NT2/D1 (cell line): ENCODE measurements around the gene IKBIP.

ENCODE experiments used
- DNase-seq: peaks from one replicate; pipeline ENCODE4 v3.0.0-alpha.2; 2011; ENCODE audit warnings: low read depth, low spot score
- H3K27me3 ChIP-seq: 2 replicates; pipeline ENCODE4 v1.6.0; 2011; ENCODE audit warnings: mild to moderate bottlenecking; ENCODE audit not compliant: insufficient read length, insufficient read depth
- H3K36me3 ChIP-seq: 2 replicates; pipeline ENCODE4 v1.6.1; 2011; ENCODE audit warnings: mild to moderate bottlenecking, low read length, mixed read lengths; ENCODE audit not compliant: insufficient read depth, insufficient read length
- H3K4me1 ChIP-seq: 2 replicates; pipeline ENCODE4 v1.5.1; 2011; ENCODE audit not compliant: insufficient read depth, insufficient read length
- H3K4me3 ChIP-seq: 2 replicates; pipeline ENCODE4 v1.5.1; 2011; ENCODE audit warnings: low read depth; ENCODE audit not compliant: insufficient read length
- H3K9ac ChIP-seq: 2 replicates; pipeline ENCODE4 v1.6.0; 2011; ENCODE audit warnings: low read depth; ENCODE audit not compliant: insufficient read length
- H3K9me3 ChIP-seq: 2 replicates; pipeline ENCODE4 v1.5.1; 2011; ENCODE audit warnings: mild to moderate bottlenecking, low read length; ENCODE audit not compliant: insufficient read depth
- SUZ12 ChIP-seq: IDR thresholded peaks from 2 replicates; pipeline ENCODE4 v1.6.1; 2011; ENCODE audit not compliant: insufficient read length, insufficient read depth; ENCODE audit errors: extremely low read depth
- YY1 ChIP-seq: IDR thresholded peaks from 2 replicates; pipeline ENCODE4 v1.6.1; 2011; ENCODE audit not compliant: insufficient read length, insufficient read depth
- ZNF274 ChIP-seq: IDR thresholded peaks from 2 replicates; pipeline ENCODE4 v1.6.1; 2011; ENCODE audit warnings: mild to moderate bottlenecking, low read depth, low read length

The IKBIP gene

GRCh38 chr12:98674841-98675240, 30.3 kb upstream of the IKBIP start:
- DNase-seq, result no peak
- H3K9me3 ChIP-seq, result no peaks in the 10 kb centered on the region
- no peak overlapping the region for H3K9ac ChIP-seq
- H3K4me3 ChIP-seq, result no peak overlapping the region
- H3K36me3 ChIP-seq, result peaks cover 69% of the 10 kb centered on the region
- no peak for TF ChIP-seq YY1
- no peak for TF ChIP-seq ZNF274
- TF ChIP-seq SUZ12, result no peak
- H3K27me3 ChIP-seq, result no peaks in the 10 kb centered on the region
- H3K4me1 ChIP-seq, result no peaks in the 10 kb centered on the region

DNA sequence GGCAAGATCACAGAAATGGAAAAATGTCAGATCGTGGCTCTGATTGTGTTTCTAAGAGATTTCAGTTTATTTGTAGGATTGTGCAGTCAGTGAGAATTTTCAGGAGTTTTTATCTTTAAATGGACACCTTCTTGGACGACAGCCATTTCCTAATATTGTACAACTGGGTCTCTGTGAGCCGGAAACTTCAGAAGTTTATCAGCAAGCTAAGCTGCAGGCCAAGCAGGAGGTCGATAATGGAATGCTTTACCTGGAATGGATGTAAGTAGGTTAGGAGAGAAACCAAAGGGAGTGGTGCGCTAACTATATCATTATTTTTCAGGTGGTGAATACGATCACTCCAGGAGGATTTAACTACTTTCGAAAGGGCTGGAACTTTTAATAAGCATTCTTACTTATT, 26.9 kb upstream of the IKBIP start:
- no peak for DNase-seq
- H3K4me3 ChIP-seq, result no peak overlapping the region
- no peaks in the 10 kb centered on the region for H3K27me3 ChIP-seq
- TF ChIP-seq ZNF274, result no peak
- no peak for TF ChIP-seq SUZ12
- no peak for TF ChIP-seq YY1
- H3K9ac ChIP-seq, result no peak overlapping the region
- H3K36me3 ChIP-seq, result peaks cover 60% of the 10 kb centered on the region
- H3K9me3 ChIP-seq, result no peaks in the 10 kb centered on the region
- H3K4me1 ChIP-seq, result no peaks in the 10 kb centered on the region

DNA sequence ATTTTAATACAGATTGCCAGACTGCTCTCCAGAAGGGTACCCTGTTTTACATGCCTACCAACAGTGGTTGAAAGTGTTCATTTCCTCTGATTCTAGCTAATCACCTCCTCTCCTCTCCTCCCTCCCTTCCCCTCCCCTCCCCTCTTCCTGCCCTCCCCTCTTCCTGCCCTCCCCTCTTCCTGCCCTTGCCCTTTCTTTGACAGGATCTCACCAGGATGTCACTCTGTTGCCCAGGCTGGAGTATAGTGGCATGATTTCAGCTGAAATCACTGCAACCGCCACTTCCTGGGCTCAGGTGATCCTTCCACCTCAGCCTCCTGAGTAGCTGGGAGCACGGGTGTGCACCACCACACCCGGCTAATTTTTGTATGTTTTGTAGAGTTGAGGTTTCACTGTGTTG, 25.2 kb upstream of the IKBIP start:
- DNase-seq, result no peak

DNA sequence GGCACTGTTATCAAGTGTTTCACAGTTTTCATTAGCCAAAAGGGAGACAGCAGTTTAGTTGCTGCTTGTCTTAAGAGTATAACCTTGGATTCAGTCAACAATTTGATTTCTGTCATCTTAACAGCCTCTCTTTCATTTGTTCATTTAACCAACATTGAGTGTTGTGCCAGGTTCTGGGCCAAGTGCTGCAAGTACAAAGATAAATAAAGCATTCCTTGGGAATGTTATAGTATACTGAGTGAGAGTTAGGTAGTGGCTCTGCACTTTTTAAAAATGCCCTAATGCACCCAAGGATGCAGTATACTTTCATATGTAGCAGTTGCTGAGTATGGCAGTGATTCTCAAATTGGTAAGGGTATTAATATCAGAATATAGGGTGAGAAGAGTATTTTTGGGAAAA, 15.9 kb upstream of the IKBIP start:
- Histone ChIP-seq H3K4me1 (no peaks in the 10 kb centered on the region), H3K36me3 (peaks cover 74% of the 10 kb centered on the region), H3K4me3 (no peak overlapping the region), H3K9ac (no peak overlapping the region), H3K27me3 (no peaks in the 10 kb centered on the region), H3K9me3 (no peaks in the 10 kb centered on the region)
- TF ChIP-seq YY1, result no peak
- no peak for TF ChIP-seq SUZ12
- TF ChIP-seq ZNF274, result no peak
- DNase-seq, result no peak

More for the DNA sequence above, 25.2 kb upstream of the IKBIP start:
- H3K4me1 ChIP-seq, result no peaks in the 10 kb centered on the region
- H3K9ac ChIP-seq, result no peak overlapping the region
- H3K4me3 ChIP-seq, result no peak overlapping the region
- TF ChIP-seq YY1 (no peak), SUZ12 (no peak), ZNF274 (no peak)
- H3K9me3 ChIP-seq, result no peaks in the 10 kb centered on the region
- H3K36me3 ChIP-seq, result peaks cover 67% of the 10 kb centered on the region
- H3K27me3 ChIP-seq, result no peaks in the 10 kb centered on the region

- Histone ChIP-seq H3K27me3 (no peaks in the 10 kb centered on the region), H3K9me3 (no peaks in the 10 kb centered on the region), H3K9ac (no peak overlapping the region), H3K36me3 (peaks cover 56% of the 10 kb centered on the region), H3K4me1 (no peaks in the 10 kb centered on the region), H3K4me3 (no peak overlapping the region)
- TF ChIP-seq ZNF274 (no peak), SUZ12 (no peak), YY1 (no peak)
- no peak for DNase-seq
Observed at GRCh38 chr12:98656289-98657101, 11.9 kb upstream of the IKBIP start.

GRCh38 chr12:98653866-98654493, 9.4 kb upstream of the IKBIP start:
- H3K9me3 ChIP-seq, result no peaks in the 10 kb centered on the region
- no peak for DNase-seq
- no peaks in the 10 kb centered on the region for H3K27me3 ChIP-seq
- TF ChIP-seq ZNF274, result no peak
- TF ChIP-seq SUZ12, result no peak
- TF ChIP-seq YY1, result no peak
- no peak overlapping the region for H3K9ac ChIP-seq
- H3K4me3 ChIP-seq, result no peak overlapping the region
- peaks cover 60% of the 10 kb centered on the region for H3K36me3 ChIP-seq
- no peaks in the 10 kb centered on the region for H3K4me1 ChIP-seq

- DNase-seq, result no peak
- H3K9ac ChIP-seq, result no peak overlapping the region
Observed at GRCh38 chr12:98651328-98651727, 6.7 kb upstream of the IKBIP start.

More at GRCh38 chr12:98651328-98651727, 6.7 kb upstream of the IKBIP start:
- Histone ChIP-seq H3K4me1 (no peaks in the 10 kb centered on the region), H3K9me3 (no peaks in the 10 kb centered on the region), H3K4me3 (no peak overlapping the region), H3K36me3 (peaks cover 49% of the 10 kb centered on the region), H3K27me3 (no peaks in the 10 kb centered on the region)
- TF ChIP-seq YY1 (no peak), ZNF274 (no peak), SUZ12 (no peak)
